Breast epithelium (tissue), 3 donors: ENCODE measurements around the gene SENP3.

Experiments
- CTCF ChIP-seq, 3 donors: fragments of 450-650 bp; IDR thresholded peaks; one replicate each; pipeline ENCODE4 v1.5.1; 2016 to 2017; ENCODE audit warnings: antibody characterized with exemption in 3 of 3, mild to moderate bottlenecking in 3 of 3, moderate library complexity in 3 of 3
- POLR2A ChIP-seq: fragments of 450-650 bp; IDR thresholded peaks from one replicate; pipeline ENCODE4 v1.6.1; 2016; ENCODE audit warnings: antibody characterized with exemption, mild to moderate bottlenecking, moderate library complexity
- POLR2AphosphoS5 ChIP-seq, 3 donors: sonication (generic); formaldehyde crosslinking; IDR thresholded peaks; one replicate each; pipeline ENCODE4 v1.6.1; 2017; ENCODE audit warnings: antibody characterized with exemption in 3 of 3

GRCh38 chr17:7530023-7530900 is 31.5 kb upstream of the SENP3 start:
- TF ChIP-seq CTCF (IDR thresholded peaks at IDR 0.05) (no peak), POLR2A (no peak), POLR2AphosphoS5 (IDR thresholded peaks at IDR 0.05) (no peak)
